Panc1 (cell line): ENCODE measurements around the gene SQOR.

Experiments used
- CTCF ChIP-seq: fragments of 450-650 bp; IDR thresholded peaks from 2 replicates; pipeline ENCODE4 v1.5.1; 2017; ENCODE audit warnings: mild to moderate bottlenecking
- POLR2AphosphoS5 ChIP-seq: IDR thresholded peaks from 2 replicates; pipeline ENCODE4 v1.6.1; 2012; ENCODE audit warnings: mild to moderate bottlenecking, low read depth, low read length, moderate library complexity
- REST ChIP-seq, 2 experiments: IDR thresholded peaks; 2 replicates each; pipeline ENCODE4 v1.6.1; 2011 to 2012; ENCODE audit warnings: low read depth in 2 of 2, control low read depth in 1 of 2, low read length in 1 of 2, mild to moderate bottlenecking in 1 of 2, moderate library complexity in 1 of 2; ENCODE audit not compliant: insufficient read depth in 1 of 2
- SIN3A ChIP-seq: IDR thresholded peaks from 2 replicates; pipeline ENCODE4 v1.6.1; 2012; ENCODE audit warnings: low read depth, mild to moderate bottlenecking, low read length, moderate library complexity, borderline replicate concordance; ENCODE audit not compliant: insufficient read depth

- TF ChIP-seq CTCF: no peak
- no peak for TF ChIP-seq SIN3A
- TF ChIP-seq REST (IDR thresholded peaks at IDR 0.05; ENCODE audit: insufficient read depth in 1 of 2, low read depth in 2 of 2, low read length in 1 of 2): no peak
- TF ChIP-seq POLR2AphosphoS5: no peak
Measured at GRCh38 chr15:45664451-45664850, 29.6 kb downstream of the SQOR start.
